Memory B cell (primary cell): Measurements from ENCODE around the gene ZBBX.

Experiments used
- ATAC-seq: fragments of 150-1000 bp; cut with Tn5 transposase; 2 replicates; pipeline ENCODE4 v1.10.0; 2021; ENCODE audit warnings: low read depth, mild to moderate bottlenecking, moderate library complexity
- DNase-seq, 2 donors: peaks; one replicate each; pipeline ENCODE4 v3.0.0; 2022; ENCODE audit warnings: low spot score in 2 of 2
- H3K27ac Mint-ChIP-seq: one replicate; pipeline ENCODE4 v1.8.0; 2022; ENCODE audit warnings: mild to moderate bottlenecking, moderate library complexity, mixed read lengths
- H3K27me3 Mint-ChIP-seq: one replicate; pipeline ENCODE4 v1.8.0; 2022; ENCODE audit warnings: mixed read lengths
- H3K36me3 Mint-ChIP-seq: one replicate; pipeline ENCODE4 v1.8.0; 2022; ENCODE audit warnings: mild to moderate bottlenecking, mixed read lengths
- H3K4me1 Mint-ChIP-seq: one replicate; pipeline ENCODE4 v1.8.0; 2022; ENCODE audit warnings: mixed read lengths
- H3K4me3 Mint-ChIP-seq: one replicate; pipeline ENCODE4 v1.8.0; 2022; ENCODE audit warnings: mild to moderate bottlenecking, moderate library complexity, mixed read lengths
- H3K9me3 Mint-ChIP-seq: one replicate; pipeline ENCODE4 v1.8.0; 2022; ENCODE audit warnings: mixed read lengths

The ZBBX gene

GRCh38 chr3:167350245-167350862 is 29.7 kb downstream of the ZBBX start:
- Mint-ChIP-seq H3K36me3 (no peaks in the 10 kb centered on the region), H3K4me3 (no peak overlapping the region), H3K9me3 (no peaks in the 10 kb centered on the region), H3K27me3 (peaks cover 5% of the 10 kb centered on the region), H3K27ac (no peak overlapping the region), H3K4me1 (peaks cover 3% of the 10 kb centered on the region)
- no peak for ATAC-seq
- no peak for DNase-seq

- DNase-seq (no peak), ATAC-seq (no peak)
- Mint-ChIP-seq H3K36me3 (no peaks in the 10 kb centered on the region), H3K4me3 (no peak overlapping the region), H3K9me3 (no peaks in the 10 kb centered on the region), H3K27ac (no peak overlapping the region), H3K27me3 (peaks cover 3% of the 10 kb centered on the region), H3K4me1 (peaks cover 2% of the 10 kb centered on the region)
Observed at GRCh38 chr3:167346171-167346570, 33.9 kb downstream of the ZBBX start.

- Mint-ChIP-seq H3K4me1 (peaks cover 5% of the 10 kb centered on the region), H3K9me3 (peaks cover 5% of the 10 kb centered on the region), H3K4me3 (no peak overlapping the region), H3K27me3 (peaks cover 2% of the 10 kb centered on the region), H3K27ac (no peak overlapping the region), H3K36me3 (no peaks in the 10 kb centered on the region)
- ATAC-seq (no peak), DNase-seq (no peak)
Observed at GRCh38 chr3:167330993-167331785, 48.9 kb downstream of the ZBBX start.

- Mint-ChIP-seq H3K9me3 (peaks cover 4% of the 10 kb centered on the region), H3K4me3 (no peak overlapping the region), H3K36me3 (no peaks in the 10 kb centered on the region), H3K27me3 (peaks cover 2% of the 10 kb centered on the region), H3K4me1 (no peaks in the 10 kb centered on the region), H3K27ac (no peak overlapping the region)
- no peak for ATAC-seq
- DNase-seq, result no peak
Observed at GRCh38 chr3:167323572-167323971, 56.5 kb downstream of the ZBBX start.

- H3K9me3 Mint-ChIP-seq, result no peaks in the 10 kb centered on the region
- H3K4me1 Mint-ChIP-seq, result no peaks in the 10 kb centered on the region
- no peak for DNase-seq
- ATAC-seq, result no peak
- no peak overlapping the region for H3K27ac Mint-ChIP-seq
- H3K4me3 Mint-ChIP-seq, result no peak overlapping the region
- H3K27me3 Mint-ChIP-seq, result no peaks in the 10 kb centered on the region
- H3K36me3 Mint-ChIP-seq, result no peaks in the 10 kb centered on the region
Observed at GRCh38 chr3:167318996-167319615, 61.0 kb downstream of the ZBBX start.

GRCh38 chr3:167318306-167318705 is 61.8 kb downstream of the ZBBX start:
- H3K4me1 Mint-ChIP-seq, result no peaks in the 10 kb centered on the region
- H3K9me3 Mint-ChIP-seq, result no peaks in the 10 kb centered on the region
- no peak overlapping the region for H3K4me3 Mint-ChIP-seq
- H3K27me3 Mint-ChIP-seq, result no peaks in the 10 kb centered on the region
- no peak overlapping the region for H3K27ac Mint-ChIP-seq
- ATAC-seq (no peak), DNase-seq (no peak)
- H3K36me3 Mint-ChIP-seq, result no peaks in the 10 kb centered on the region

GRCh38 chr3:167306319-167306718 is 73.8 kb downstream of the ZBBX start:
- no peaks in the 10 kb centered on the region for H3K4me1 Mint-ChIP-seq
- no peak overlapping the region for H3K4me3 Mint-ChIP-seq
- no peaks in the 10 kb centered on the region for H3K9me3 Mint-ChIP-seq
- H3K36me3 Mint-ChIP-seq, result no peaks in the 10 kb centered on the region
- no peak for ATAC-seq
- no peaks in the 10 kb centered on the region for H3K27me3 Mint-ChIP-seq
- no peak overlapping the region for H3K27ac Mint-ChIP-seq
- no peak for DNase-seq

- Mint-ChIP-seq H3K27me3 (no peaks in the 10 kb centered on the region), H3K4me1 (no peaks in the 10 kb centered on the region), H3K36me3 (no peaks in the 10 kb centered on the region), H3K9me3 (no peaks in the 10 kb centered on the region), H3K27ac (no peak overlapping the region), H3K4me3 (no peak overlapping the region)
- DNase-seq (no peak), ATAC-seq (no peak)
Observed at GRCh38 chr3:167305340-167305890, 74.7 kb downstream of the ZBBX start.

GRCh38 chr3:167304077-167304476 is 76.0 kb downstream of the ZBBX start:
- no peak for DNase-seq
- H3K36me3 Mint-ChIP-seq, result no peaks in the 10 kb centered on the region
- no peak for ATAC-seq
- no peak overlapping the region for H3K4me3 Mint-ChIP-seq
- H3K27ac Mint-ChIP-seq, result no peak overlapping the region
- no peaks in the 10 kb centered on the region for H3K27me3 Mint-ChIP-seq
- H3K4me1 Mint-ChIP-seq, result no peaks in the 10 kb centered on the region
- no peaks in the 10 kb centered on the region for H3K9me3 Mint-ChIP-seq

GRCh38 chr3:167302678-167303077 is 77.4 kb downstream of the ZBBX start:
- ATAC-seq, result no peak
- Mint-ChIP-seq H3K27me3 (no peaks in the 10 kb centered on the region), H3K4me1 (no peaks in the 10 kb centered on the region), H3K36me3 (no peaks in the 10 kb centered on the region), H3K9me3 (no peaks in the 10 kb centered on the region), H3K4me3 (no peak overlapping the region), H3K27ac (no peak overlapping the region)
- no peak for DNase-seq

GRCh38 chr3:167300207-167300606 is 79.9 kb downstream of the ZBBX start:
- no peaks in the 10 kb centered on the region for H3K4me1 Mint-ChIP-seq
- no peak overlapping the region for H3K27ac Mint-ChIP-seq
- ATAC-seq (no peak), DNase-seq (no peak)
- H3K9me3 Mint-ChIP-seq, result no peaks in the 10 kb centered on the region
- no peaks in the 10 kb centered on the region for H3K36me3 Mint-ChIP-seq
- H3K4me3 Mint-ChIP-seq, result no peak overlapping the region
- no peaks in the 10 kb centered on the region for H3K27me3 Mint-ChIP-seq

GRCh38 chr3:167289435-167289834 is 90.7 kb downstream of the ZBBX start:
- Mint-ChIP-seq H3K36me3 (no peaks in the 10 kb centered on the region), H3K27me3 (no peaks in the 10 kb centered on the region), H3K4me1 (no peaks in the 10 kb centered on the region), H3K4me3 (no peak overlapping the region), H3K9me3 (peaks cover 2% of the 10 kb centered on the region), H3K27ac (no peak overlapping the region)
- DNase-seq (no peak), ATAC-seq (no peak)

GRCh38 chr3:167288737-167289136 is 91.4 kb downstream of the ZBBX start:
- H3K36me3 Mint-ChIP-seq, result no peaks in the 10 kb centered on the region
- no peak overlapping the region for H3K27ac Mint-ChIP-seq
- H3K27me3 Mint-ChIP-seq, result no peaks in the 10 kb centered on the region
- DNase-seq (no peak), ATAC-seq (no peak)
- H3K4me1 Mint-ChIP-seq, result no peaks in the 10 kb centered on the region
- peaks cover 2% of the 10 kb centered on the region for H3K9me3 Mint-ChIP-seq
- no peak overlapping the region for H3K4me3 Mint-ChIP-seq

- no peaks in the 10 kb centered on the region for H3K4me1 Mint-ChIP-seq
Observed at GRCh38 chr3:167287308-167287707, 92.8 kb downstream of the ZBBX start.

More at GRCh38 chr3:167287308-167287707, 92.8 kb downstream of the ZBBX start:
- H3K9me3 Mint-ChIP-seq, result peaks cover 2% of the 10 kb centered on the region
- no peaks in the 10 kb centered on the region for H3K36me3 Mint-ChIP-seq
- DNase-seq (no peak), ATAC-seq (no peak)
- no peaks in the 10 kb centered on the region for H3K27me3 Mint-ChIP-seq
- H3K4me3 Mint-ChIP-seq, result no peak overlapping the region
- no peak overlapping the region for H3K27ac Mint-ChIP-seq
